ENCODE results near the gene RAMACL. TPM values are rescaled to one million over a fixed set of nuclear protein-coding genes. Genes with fewer than 3 reads are reported as not detected.

Gene RAMACL
- total and polyA plus RNA-seq, 2 of the 4 experiments (the other 2 are of a cell fraction), result 0.46 to 0.90 TPM

DNA sequence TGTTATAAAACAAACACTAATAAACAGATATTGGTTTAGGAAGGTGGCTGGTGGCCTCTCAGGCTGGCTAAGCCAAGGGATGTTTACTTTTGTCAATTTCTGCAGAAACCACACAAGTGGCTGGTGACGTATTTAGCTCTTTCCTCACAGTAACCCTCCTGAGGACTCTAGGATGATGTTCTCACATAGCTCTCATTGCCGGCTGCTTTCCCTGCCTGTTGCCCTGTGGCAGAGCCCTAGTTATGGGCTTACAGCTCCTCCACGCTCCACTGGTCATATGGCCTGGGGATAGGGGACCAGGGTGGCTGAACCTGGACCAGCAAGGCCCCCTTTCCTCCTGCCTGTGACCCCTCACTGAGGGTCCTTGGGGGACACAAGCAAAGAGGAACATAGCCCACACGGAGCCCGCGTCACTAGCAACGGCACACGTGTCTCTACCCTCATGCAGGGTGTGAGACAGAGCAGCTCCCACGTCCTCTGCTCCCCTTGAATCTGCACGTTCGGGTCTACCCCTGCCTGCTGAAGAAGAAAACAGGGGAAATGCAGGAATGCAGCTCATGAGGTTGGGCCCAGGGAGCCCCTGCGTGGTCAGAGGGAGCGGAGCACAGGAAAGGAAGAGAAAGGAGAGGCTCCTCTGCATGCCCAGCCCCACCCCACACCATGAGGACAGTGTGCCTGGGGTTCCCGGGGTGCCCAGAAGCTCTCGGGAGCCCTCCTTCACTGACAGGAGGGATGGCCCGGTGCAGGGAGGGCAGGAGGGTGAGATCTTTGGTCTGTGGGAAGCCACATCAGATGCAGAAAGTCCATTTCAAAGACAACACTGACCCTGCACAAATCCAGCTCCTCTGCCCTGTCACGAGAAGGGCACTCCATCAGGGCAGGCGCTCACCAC, 13.9 kb downstream of the RAMACL start:
- Histone ChIP-seq H3K4ac (ENCODE audit: low read depth, low read length) (peak overlapping the region; percentile 85), H4K8ac (ENCODE audit: low read depth in 2 of 2, low read length in 2 of 2) (peak overlapping the region; percentile 52 to 87), H2BK5ac (ENCODE audit: low read depth, low read length, poor library complexity, severe bottlenecking) (peak overlapping the region; percentile 92), H3K36me3 (ENCODE audit: control insufficient read depth, insufficient read depth, low read length) (peaks cover 1% of the 10 kb centered on the region; the same call in 1 of the 2 replicates), H3K9ac (ENCODE audit: low read depth, low read length) (peak overlapping the region; percentile 59), H2AK9ac (replicated peaks; ENCODE audit: low read depth, low read length, poor library complexity) (peak overlapping the region; percentile 11), H3K4me1 (ENCODE audit: control insufficient read depth, insufficient read depth, low read length) (peaks cover 18% of the 10 kb centered on the region), H3K18ac (ENCODE audit: low read depth, low read length) (peak overlapping the region; percentile 73), H2BK120ac (ENCODE audit: low read depth, low read length) (peak overlapping the region; percentile 95), H4K20me1 (ENCODE audit: insufficient read depth, low read length) (peaks cover 7% of the 10 kb centered on the region; the same call in 1 of the 2 replicates), H3K56ac (ENCODE audit: extremely low read depth, insufficient read depth, low read length) (peak overlapping the region; percentile 18; the same call in 1 of the 2 replicates), H3K4me3 (ENCODE audit: insufficient read depth, low read depth, low read length) (no peak overlapping the region), H3K9me3 (ENCODE audit: control insufficient read depth, insufficient read depth, low read length) (no peaks in the 10 kb centered on the region), H2BK15ac (ENCODE audit: low read depth, low read length) (peak overlapping the region; percentile 25; the same call in 2 of the 3 replicates), H2BK20ac (ENCODE audit: low read depth, low read length) (peak overlapping the region; percentile 88), H2AK5ac (ENCODE audit: low read depth, low read length) (peak overlapping the region; percentile 90), H3K79me1 (ENCODE audit: low read depth in 1 of 2, low read length in 2 of 2) (peaks cover 25 to 51% of the 10 kb centered on the region in 2 experiments), H2AFZ (replicated peaks; ENCODE audit: low read length, poor library complexity) (peak overlapping the region; percentile 68), H3K23ac (ENCODE audit: low read depth, low read length) (peak overlapping the region; percentile 78; the same call in 1 of the 2 replicates), H3K27me3 (ENCODE audit: control insufficient read depth, insufficient read depth, low read length) (no peaks in the 10 kb centered on the region), H3K9me1 (ENCODE audit: insufficient read depth, low read length) (peaks cover 7% of the 10 kb centered on the region; the same call in 1 of the 2 replicates), H3K4me2 (ENCODE audit: low read depth, low read length) (peak overlapping the region; percentile 44), H4K5ac (ENCODE audit: low read depth, low read length) (peak overlapping the region; percentile 91), H3K14ac (replicated peaks; ENCODE audit: low read depth, low read length) (peak overlapping the region; percentile 73), H3K27ac (ENCODE audit: insufficient read depth, low read length) (peak overlapping the region; percentile 88), H4K91ac (ENCODE audit: insufficient read depth, low read depth, low read length) (peak overlapping the region; percentile 88)
- CTCF ChIA-PET, result interaction anchor here (0.6 to 1.0 kb wide), 3 partner anchors 15 to 52 kb away, joined by 3 to 5 read pairs (median 4); no protein-coding TSS in a partner anchor
- dilution Hi-C loops (cut with HindIII; ENCODE audit: low sequenced_read_pairs, unreplicated experiment), result no loop called here
- intact Hi-C loops (cut with micrococcal nuclease), result loop anchor here (2.0 kb wide), 1 partner anchor 48 kb away; no protein-coding TSS in a partner anchor
- DNase-seq (peak; percentile 98), ATAC-seq (ENCODE audit: low read depth) (peak; percentile 94)
- WGBS, 2 experiments (ENCODE audit: extremely low coverage in 2 of 2, insufficient read length in 1 of 2), result 63% methylated on average over 5 of the region's 18 CpGs; no CpG with 5 or more reads in 1 of the 2 experiments
- POLR2A ChIA-PET (ENCODE audit: unreplicated experiment), result no interaction called here
- no TSS peak for BruUV-seq (replicated peaks)
- in situ Hi-C loops (cut with MboI; ENCODE audit: low sequenced_read_pairs), result no loop called here
- TF ChIP-seq POLR2A (IDR thresholded peaks at IDR 0.05; ENCODE audit: low read depth, low read length), result peak; percentile 73
- TF ChIP-seq BHLHE40 (IDR thresholded peaks at IDR 0.05; ENCODE audit: low read depth, low read length), result peak; percentile 88
- TF ChIP-seq MXI1 (IDR thresholded peaks at IDR 0.05; ENCODE audit: borderline replicate concordance, low read depth, low read length), result 0 out of 2 replicates have a peak, but pooled peaks have one; percentile 63
- no peak for TF ChIP-seq MAZ (IDR thresholded peaks at IDR 0.05; ENCODE audit: borderline replicate concordance, low read depth, low read length)
- no peak; the same call in 1 of the 2 replicates for TF ChIP-seq MAFK (IDR thresholded peaks at IDR 0.05; ENCODE audit: low read depth, low read length)
- TF ChIP-seq, protein P1, sequence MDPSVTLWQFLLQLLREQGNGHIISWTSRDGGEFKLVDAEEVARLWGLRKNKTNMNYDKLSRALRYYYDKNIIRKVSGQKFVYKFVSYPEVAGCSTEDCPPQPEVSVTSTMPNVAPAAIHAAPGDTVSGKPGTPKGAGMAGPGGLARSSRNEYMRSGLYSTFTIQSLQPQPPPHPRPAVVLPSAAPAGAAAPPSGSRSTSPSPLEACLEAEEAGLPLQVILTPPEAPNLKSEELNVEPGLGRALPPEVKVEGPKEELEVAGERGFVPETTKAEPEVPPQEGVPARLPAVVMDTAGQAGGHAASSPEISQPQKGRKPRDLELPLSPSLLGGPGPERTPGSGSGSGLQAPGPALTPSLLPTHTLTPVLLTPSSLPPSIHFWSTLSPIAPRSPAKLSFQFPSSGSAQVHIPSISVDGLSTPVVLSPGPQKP (IDR thresholded peaks at IDR 0.05; ENCODE audit: borderline replicate concordance, low read depth, low read length), result no peak
- TF ChIP-seq RCOR1 (IDR thresholded peaks at IDR 0.05; ENCODE audit: insufficient replicate concordance, low read length), result peak; percentile 87
- TF ChIP-seq CEBPB (IDR thresholded peaks at IDR 0.05; ENCODE audit: low read depth, low read length), result peak; percentile 90
- peak; percentile 65 for TF ChIP-seq FOS (IDR thresholded peaks at IDR 0.05; ENCODE audit: low read depth, low read length)
- TF ChIP-seq, protein P2, sequence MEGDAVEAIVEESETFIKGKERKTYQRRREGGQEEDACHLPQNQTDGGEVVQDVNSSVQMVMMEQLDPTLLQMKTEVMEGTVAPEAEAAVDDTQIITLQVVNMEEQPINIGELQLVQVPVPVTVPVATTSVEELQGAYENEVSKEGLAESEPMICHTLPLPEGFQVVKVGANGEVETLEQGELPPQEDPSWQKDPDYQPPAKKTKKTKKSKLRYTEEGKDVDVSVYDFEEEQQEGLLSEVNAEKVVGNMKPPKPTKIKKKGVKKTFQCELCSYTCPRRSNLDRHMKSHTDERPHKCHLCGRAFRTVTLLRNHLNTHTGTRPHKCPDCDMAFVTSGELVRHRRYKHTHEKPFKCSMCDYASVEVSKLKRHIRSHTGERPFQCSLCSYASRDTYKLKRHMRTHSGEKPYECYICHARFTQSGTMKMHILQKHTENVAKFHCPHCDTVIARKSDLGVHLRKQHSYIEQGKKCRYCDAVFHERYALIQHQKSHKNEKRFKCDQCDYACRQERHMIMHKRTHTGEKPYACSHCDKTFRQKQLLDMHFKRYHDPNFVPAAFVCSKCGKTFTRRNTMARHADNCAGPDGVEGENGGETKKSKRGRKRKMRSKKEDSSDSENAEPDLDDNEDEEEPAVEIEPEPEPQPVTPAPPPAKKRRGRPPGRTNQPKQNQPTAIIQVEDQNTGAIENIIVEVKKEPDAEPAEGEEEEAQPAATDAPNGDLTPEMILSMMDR (conservative IDR thresholded peaks at IDR 0.05; ENCODE audit: low read depth, low read length), result no peak
- TF ChIP-seq RAD21 (IDR thresholded peaks at IDR 0.05; ENCODE audit: low read length), result peak; percentile 27
- no peak for TF ChIP-seq CHD1 (IDR thresholded peaks at IDR 0.05; ENCODE audit: low read depth, low read length)
- no peak for TF ChIP-seq RFX5 (IDR thresholded peaks at IDR 0.05; ENCODE audit: low read depth, low read length)

Data from IMR-90 (cell line).